ENCODE results near the gene SF1.

Gene SF1

DNA sequence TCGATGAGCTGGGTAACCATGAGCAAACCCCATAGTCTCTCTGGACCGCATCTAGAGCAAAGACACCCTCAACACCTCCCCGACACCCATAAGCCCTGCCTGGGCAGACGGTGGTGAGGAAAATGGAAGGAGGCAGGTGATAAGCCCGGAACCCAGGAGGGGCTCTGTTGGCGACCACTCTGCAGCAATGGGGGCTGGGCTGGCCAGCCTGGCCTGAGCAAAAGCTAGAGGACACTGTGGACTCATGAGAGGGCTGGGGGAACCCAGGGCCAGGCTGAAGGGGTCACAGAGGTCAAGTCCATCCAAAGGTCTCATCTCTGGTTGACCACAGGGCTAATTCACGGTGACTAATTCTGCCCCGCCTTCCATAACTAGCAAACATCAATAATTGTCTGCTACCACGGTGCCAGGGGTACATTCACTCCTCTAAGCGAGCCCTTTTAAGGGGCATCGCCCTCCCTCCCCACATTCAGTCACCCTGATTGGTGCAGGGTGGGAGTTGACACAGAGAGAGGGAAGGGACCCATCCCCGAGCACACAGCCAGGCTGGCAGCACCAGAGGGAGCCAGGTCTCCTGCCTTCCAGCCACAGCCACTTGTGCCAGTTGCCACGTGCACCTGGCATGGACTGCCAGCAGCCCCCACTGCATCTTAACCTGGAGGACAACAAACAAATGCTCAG is 22.5 kb downstream of the SF1 start:
- TF ChIP-seq, protein P1, sequence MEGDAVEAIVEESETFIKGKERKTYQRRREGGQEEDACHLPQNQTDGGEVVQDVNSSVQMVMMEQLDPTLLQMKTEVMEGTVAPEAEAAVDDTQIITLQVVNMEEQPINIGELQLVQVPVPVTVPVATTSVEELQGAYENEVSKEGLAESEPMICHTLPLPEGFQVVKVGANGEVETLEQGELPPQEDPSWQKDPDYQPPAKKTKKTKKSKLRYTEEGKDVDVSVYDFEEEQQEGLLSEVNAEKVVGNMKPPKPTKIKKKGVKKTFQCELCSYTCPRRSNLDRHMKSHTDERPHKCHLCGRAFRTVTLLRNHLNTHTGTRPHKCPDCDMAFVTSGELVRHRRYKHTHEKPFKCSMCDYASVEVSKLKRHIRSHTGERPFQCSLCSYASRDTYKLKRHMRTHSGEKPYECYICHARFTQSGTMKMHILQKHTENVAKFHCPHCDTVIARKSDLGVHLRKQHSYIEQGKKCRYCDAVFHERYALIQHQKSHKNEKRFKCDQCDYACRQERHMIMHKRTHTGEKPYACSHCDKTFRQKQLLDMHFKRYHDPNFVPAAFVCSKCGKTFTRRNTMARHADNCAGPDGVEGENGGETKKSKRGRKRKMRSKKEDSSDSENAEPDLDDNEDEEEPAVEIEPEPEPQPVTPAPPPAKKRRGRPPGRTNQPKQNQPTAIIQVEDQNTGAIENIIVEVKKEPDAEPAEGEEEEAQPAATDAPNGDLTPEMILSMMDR (IDR thresholded peaks at IDR 0.05; ENCODE audit: extremely low read depth, missing control alignments): no peak
- no peak for DNase-seq (ENCODE audit: low spot score)

DNA sequence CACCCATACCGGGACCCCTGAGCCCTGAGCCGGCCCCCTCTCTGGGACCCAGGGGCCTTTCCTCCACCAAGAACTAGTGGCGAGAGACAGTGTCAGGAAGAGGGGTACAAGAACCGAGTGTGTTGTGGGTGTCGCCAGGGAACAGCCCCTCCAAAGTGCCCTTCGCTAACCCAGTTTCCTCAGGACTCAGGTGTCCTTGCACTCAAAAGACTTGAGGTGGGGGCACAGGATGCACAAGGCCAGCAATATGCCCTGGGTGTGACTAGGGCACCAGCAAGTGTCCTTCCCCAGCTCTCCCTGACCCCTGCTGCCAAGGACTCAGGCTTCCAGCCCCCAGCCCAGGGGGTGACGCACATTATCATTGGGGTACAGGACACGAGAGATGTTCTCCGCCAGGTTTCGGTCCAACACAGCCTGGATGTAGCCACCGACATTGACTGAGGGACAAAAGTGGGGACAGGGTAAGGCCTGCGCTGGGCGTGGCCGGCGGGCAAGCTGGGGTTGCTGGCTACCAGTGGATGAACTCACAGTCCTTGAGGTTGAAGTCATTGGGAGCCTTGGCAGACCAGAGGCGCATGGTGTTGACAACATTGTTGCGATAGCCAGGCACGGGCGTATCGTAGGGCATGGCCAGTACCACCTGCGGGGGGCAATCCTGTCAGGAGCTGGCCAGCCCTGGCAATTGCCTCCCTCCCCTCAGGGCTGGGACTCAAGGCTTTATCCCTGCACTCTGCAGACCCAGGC is 23.3 kb downstream of the SF1 start:
- DNase-seq (ENCODE audit: low spot score): no peak
- TF ChIP-seq, protein P1 (IDR thresholded peaks at IDR 0.05; ENCODE audit: extremely low read depth, missing control alignments): no peak

DNA sequence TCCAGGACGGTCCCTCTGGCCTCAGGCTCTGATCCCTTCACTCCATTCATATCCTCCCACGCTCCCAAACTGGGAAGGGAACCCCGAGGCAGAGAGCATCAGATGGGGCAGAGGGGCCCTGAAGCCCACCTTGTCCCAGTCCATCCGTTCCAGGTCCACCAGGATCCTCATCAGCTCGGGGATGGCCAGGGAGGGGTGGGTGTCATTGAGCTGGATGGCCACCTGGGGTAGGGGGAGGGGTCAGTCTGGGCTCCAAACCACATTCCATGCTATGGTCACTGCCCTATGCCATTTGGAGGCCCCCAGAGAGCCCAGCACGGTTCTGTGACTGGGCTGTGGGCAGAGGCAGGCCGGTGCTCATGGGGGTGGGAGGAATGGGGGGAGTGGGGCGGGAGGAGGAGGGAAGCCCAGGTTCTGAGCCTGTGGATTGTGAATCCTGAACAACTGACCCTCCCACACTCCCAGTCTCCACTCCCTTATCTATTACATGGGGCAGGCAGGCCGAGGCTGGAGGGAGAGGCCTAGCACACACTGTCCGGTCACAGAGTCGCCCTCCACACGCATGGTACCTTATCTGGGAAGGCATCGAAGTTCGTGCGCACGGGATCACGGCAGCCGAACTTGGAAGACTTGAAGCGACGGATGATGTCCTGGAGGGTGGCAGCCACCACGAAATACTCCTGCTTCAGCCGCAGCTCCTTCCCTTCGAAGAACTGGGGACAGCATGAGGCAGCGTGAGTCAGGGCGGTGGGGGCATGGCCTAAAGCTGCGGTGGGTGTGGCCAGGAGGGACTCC is 24.0 kb downstream of the SF1 start:
- no peak for DNase-seq (ENCODE audit: low spot score)
- TF ChIP-seq, protein P1 (IDR thresholded peaks at IDR 0.05; ENCODE audit: extremely low read depth, missing control alignments): no peak

DNA sequence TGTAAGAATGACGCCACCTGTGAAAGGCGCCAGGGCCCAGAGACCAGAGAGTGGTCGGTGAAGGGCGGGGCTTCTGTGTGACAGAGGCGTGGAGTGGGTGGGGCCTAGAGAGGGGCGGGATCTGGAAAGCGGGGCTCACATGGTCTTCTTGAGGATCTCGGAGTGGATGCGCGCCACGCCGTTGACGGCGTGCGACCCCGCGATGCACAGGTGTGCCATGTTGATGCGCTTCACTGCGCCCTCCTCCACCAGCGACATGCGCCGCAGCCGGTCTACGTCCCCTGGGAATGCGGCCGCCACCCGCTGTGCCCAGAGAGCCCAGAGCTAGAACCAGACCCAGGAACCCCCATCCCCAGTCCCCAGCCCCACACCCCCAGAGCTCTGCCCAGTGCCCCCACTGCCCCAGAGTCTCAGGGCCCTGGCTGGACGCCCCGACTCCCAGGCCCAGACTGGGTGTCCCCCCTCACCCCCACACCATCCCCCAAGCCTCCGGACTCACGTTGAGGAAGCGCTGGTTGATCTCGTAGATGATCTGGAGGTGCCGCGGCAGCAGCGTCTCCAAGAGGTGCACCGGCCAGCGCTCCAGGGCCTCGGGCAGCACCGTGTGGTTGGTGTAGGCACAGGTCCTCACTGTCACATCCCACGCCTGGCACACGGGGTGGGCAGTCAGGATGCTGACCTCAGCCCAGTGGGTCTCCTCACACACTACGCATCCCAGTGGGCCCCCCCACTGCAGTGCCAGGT is 24.8 kb downstream of the SF1 start:
- TF ChIP-seq, protein P1 (IDR thresholded peaks at IDR 0.05; ENCODE audit: extremely low read depth, missing control alignments): no peak
- no peak for DNase-seq (ENCODE audit: low spot score)

DNA sequence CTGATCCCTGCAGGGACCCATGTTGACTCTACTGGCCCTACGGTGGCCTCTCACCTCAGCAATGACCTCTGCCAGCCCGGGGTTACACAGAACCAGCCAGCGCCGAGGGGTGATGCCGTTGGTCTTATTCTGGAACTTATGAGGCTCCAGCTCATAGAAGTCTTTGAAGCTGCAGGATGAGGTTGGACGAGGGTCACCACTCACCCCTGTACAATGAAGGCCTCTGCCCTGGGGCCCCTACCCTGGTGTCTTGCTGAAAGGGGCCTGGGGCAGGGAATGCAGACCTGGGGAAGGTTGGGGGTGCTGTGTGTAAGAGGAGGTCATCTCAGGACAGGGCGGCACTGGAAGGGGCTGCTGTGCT is 25.3 kb downstream of the SF1 start:
- no peak for DNase-seq (ENCODE audit: low spot score)
- TF ChIP-seq, protein P1 (IDR thresholded peaks at IDR 0.05; ENCODE audit: extremely low read depth, missing control alignments): no peak

DNA sequence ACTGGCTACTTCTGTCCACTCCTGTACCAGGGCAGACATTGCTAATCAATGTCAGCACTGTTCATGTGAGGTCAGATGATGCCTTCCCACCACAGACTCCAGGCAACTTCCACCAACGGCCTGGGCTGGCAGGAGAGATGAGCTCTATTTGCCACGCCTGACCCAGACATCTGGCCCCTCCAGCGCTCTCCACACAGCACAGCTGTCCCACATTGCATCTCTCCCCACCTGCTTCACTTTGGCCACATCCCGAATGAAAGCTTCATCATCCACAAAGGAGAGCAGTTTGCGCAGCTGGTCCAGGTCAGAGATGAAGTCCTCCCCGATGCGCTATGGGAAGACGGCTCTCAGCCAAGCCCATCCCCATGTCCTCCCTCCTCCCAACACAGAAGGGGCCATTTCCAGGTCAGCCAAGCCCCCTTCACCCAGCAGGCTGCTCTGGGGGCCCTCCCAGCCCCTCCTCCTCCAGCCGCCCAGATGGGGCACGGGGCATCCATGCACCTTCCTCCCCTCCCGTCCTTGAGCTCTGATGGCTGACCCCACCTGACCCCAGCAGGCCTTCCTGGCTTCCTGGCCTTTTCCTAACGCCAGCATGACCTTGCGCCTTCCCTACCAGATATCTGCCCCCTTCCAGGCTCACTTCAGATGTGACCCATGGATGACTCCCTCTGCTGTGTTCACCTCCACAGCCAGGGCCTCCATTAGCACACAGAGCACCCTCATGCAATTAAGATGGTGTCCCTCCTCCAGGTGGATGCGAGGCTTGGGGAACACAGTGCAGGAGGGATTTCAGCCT is 26.0 kb downstream of the SF1 start:
- DNase-seq (ENCODE audit: low spot score): no peak
- TF ChIP-seq, protein P1 (IDR thresholded peaks at IDR 0.05; ENCODE audit: extremely low read depth, missing control alignments): no peak
